Activated T-helper 2 cell treated with anti-CD3 and anti-CD28 coated beads, Interferon-gamma antibody, Interleukin-2, Interleukin-4, amounts not matched to agents 10 μg/mL and 5 μg/mL and 100 μg/mL, durations not matched to agents 14 hours and 24 hours and 36 hours (primary cell): ENCODE results near the gene PNPT1. TPM values are rescaled to one million over a fixed set of nuclear protein-coding genes. Genes with fewer than 3 reads are reported as not detected.

ENCODE experiments used
- total RNA-seq: library from RNA; stranded (reverse); gene quantifications from 2 replicates; pipeline ENCODE4 v1.2.3, GENCODE V29; 2022

The PNPT1 gene
- total RNA-seq, 1 donor from 2014 or later: 53.5 TPM

Other genes starting within 250 kb of the PNPT1 start
- 23.7 and 27.3 TPM in 2 replicates for gene CFAP36, start 174.1 kb downstream of the PNPT1 start, total RNA-seq
- gene PPP4R3B, start 76.2 kb downstream of the PNPT1 start, total RNA-seq: 69.7 and 69.9 TPM in 2 replicates
- gene EFEMP1, start 229.9 kb upstream of the PNPT1 start, total RNA-seq: not detected in 2 replicates